ENCODE measurements around the gene SFMBT2.

GRCh38 chr10:7400068-7400715, 10.6 kb downstream of the SFMBT2 start:
- TF ChIP-seq MAX (IDR thresholded peaks at IDR 0.05) (no peak), EGR1 (IDR thresholded peaks at IDR 0.05) (no peak), CREB1 (IDR thresholded peaks at IDR 0.05; ENCODE audit: low read depth) (no peak), TAF1 (IDR thresholded peaks at IDR 0.05; ENCODE audit: low read depth) (no peak), TCF12 (IDR thresholded peaks at IDR 0.05; ENCODE audit: low read depth) (no peak), NFIC (IDR thresholded peaks at IDR 0.05) (no peak), FOXM1 (IDR thresholded peaks at IDR 0.05; ENCODE audit: borderline replicate concordance, low read depth) (no peak), RAD21 (IDR thresholded peaks at IDR 0.05; ENCODE audit: low read depth) (no peak)

All from Ishikawa (cell line).